Parathyroid adenoma (tissue), 2 donors: ENCODE data around the gene ART4.

Experiments
- H2AFZ ChIP-seq: fragments of 300-600 bp; sonication (generic); one replicate; pipeline ENCODE4 v1.7.0; 2017; ENCODE audit warnings: antibody characterized with exemption, mild to moderate bottlenecking
- H3K27ac ChIP-seq: fragments of 300-600 bp; sonication (generic); one replicate; pipeline ENCODE4 v1.7.0; 2017
- H3K27me3 ChIP-seq: fragments of 300-600 bp; sonication (generic); one replicate; pipeline ENCODE4 v1.7.0; 2017; ENCODE audit warnings: low read length; ENCODE audit not compliant: control insufficient read depth, insufficient read depth
- H3K36me3 ChIP-seq: fragments of 300-600 bp; sonication (generic); one replicate; pipeline ENCODE4 v1.7.0; 2017; ENCODE audit warnings: low read length; ENCODE audit not compliant: control insufficient read depth, insufficient read depth
- H3K4me1 ChIP-seq: fragments of 300-600 bp; sonication (generic); one replicate; pipeline ENCODE4 v1.7.0; 2017; ENCODE audit warnings: control low read depth
- H3K4me2 ChIP-seq: fragments of 300-600 bp; sonication (generic); one replicate; pipeline ENCODE4 v1.7.0; 2017; ENCODE audit warnings: low read length
- H3K4me3 ChIP-seq: fragments of 300-600 bp; sonication (generic); one replicate; pipeline ENCODE4 v1.7.0; 2017; ENCODE audit warnings: low read depth, low read length
- H3K79me2 ChIP-seq: fragments of 300-600 bp; sonication (generic); one replicate; pipeline ENCODE4 v1.7.0; 2017; ENCODE audit warnings: control low read depth
- H3K9ac ChIP-seq: fragments of 300-600 bp; sonication (generic); one replicate; pipeline ENCODE4 v1.7.0; 2017; ENCODE audit warnings: mild to moderate bottlenecking
- H3K9me3 ChIP-seq: fragments of 300-600 bp; sonication (generic); one replicate; pipeline ENCODE4 v1.7.0; 2017; ENCODE audit warnings: low read length; ENCODE audit not compliant: control insufficient read depth
- TF ChIP-seq, protein P1 (sequence below): fragments of 300-600 bp; sonication (generic); IDR thresholded peaks from one replicate; pipeline ENCODE4 v1.7.0; 2017; ENCODE audit warnings: antibody characterized with exemption, mild to moderate bottlenecking
- donor health status: primary hyperparathyroidism.

The ART4 gene

DNA sequence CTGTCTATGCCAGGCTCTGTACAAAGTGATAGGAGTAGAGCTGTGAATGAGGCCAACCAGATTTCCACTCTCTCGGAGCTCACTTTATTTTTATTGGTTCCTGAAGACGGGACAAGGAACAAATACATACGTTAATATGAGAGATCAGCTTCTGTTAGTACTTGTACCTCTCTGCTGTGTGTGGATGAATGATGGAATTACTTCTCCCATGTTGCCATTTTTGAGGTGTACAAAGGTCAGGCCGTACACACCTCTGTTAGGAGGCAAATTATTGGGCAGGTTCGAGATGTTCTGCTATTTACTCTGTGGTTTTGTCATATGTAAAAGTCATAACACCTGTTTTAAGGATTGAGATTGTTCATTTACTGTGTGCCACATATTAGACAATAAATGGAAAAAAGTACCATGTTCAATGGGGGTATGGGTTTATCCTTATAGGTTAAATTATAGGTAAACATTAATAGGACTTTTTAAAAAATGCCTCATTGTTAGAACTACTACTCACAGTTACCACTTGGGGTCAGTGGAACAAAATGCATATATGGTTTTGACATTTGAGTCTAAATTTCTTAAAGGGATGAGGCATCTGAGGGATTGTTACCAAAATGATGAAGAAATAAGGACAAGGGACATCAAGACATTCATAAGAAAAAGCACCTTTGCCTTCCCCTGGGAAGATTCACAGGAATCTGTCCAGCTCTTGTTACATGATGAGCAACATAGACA lies 66.9 kb downstream of the ART4 start:
- Histone ChIP-seq H3K79me2 (no peaks in the 10 kb centered on the region), H3K27ac (peak overlapping the region; percentile 96), H3K36me3 (no peaks in the 10 kb centered on the region), H3K27me3 (no peaks in the 10 kb centered on the region), H3K4me3 (no peak overlapping the region), H3K4me2 (no peak overlapping the region), H2AFZ (no peak overlapping the region), H3K9ac (no peak overlapping the region), H3K9me3 (no peaks in the 10 kb centered on the region), H3K4me1 (peaks cover 12% of the 10 kb centered on the region)
- TF ChIP-seq, protein P1, sequence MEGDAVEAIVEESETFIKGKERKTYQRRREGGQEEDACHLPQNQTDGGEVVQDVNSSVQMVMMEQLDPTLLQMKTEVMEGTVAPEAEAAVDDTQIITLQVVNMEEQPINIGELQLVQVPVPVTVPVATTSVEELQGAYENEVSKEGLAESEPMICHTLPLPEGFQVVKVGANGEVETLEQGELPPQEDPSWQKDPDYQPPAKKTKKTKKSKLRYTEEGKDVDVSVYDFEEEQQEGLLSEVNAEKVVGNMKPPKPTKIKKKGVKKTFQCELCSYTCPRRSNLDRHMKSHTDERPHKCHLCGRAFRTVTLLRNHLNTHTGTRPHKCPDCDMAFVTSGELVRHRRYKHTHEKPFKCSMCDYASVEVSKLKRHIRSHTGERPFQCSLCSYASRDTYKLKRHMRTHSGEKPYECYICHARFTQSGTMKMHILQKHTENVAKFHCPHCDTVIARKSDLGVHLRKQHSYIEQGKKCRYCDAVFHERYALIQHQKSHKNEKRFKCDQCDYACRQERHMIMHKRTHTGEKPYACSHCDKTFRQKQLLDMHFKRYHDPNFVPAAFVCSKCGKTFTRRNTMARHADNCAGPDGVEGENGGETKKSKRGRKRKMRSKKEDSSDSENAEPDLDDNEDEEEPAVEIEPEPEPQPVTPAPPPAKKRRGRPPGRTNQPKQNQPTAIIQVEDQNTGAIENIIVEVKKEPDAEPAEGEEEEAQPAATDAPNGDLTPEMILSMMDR, result no peak

DNA sequence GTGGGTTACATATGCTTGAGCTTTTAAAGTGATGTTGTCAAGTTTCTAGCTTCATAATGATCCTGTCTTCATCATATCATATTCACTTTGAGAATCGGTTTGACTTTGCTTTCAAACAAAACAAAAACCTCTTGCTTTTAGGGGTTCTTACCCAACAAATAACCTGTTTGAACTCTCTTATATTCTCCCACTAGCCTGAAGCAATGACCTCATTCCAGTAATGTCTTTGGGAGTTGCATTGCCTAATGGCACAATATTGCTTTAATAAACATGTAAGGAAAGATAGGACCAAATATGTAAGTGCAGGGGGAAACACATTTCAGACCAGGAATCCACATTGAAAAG lies 67.7 kb downstream of the ART4 start:
- Histone ChIP-seq H3K9ac (no peak overlapping the region), H2AFZ (peak overlapping the region; percentile 96), H3K4me3 (peak overlapping the region; percentile 83), H3K4me2 (peak overlapping the region; percentile 79), H3K4me1 (peaks cover 12% of the 10 kb centered on the region), H3K79me2 (no peaks in the 10 kb centered on the region), H3K27me3 (no peaks in the 10 kb centered on the region), H3K36me3 (no peaks in the 10 kb centered on the region), H3K27ac (peak overlapping the region; percentile 96), H3K9me3 (no peaks in the 10 kb centered on the region)
- TF ChIP-seq, protein P1, result no peak
